HFFc6 (cell line): Measurements from ENCODE around the gene WARS2. TPM values are rescaled to one million over a fixed set of nuclear protein-coding genes. Genes with fewer than 3 reads are reported as not detected.

ENCODE experiments used
- DNase-seq: peaks from one replicate; pipeline ENCODE4 v3.0.0-alpha.2; 2018
- H3K27ac Mint-ChIP-seq: 2 replicates; pipeline ENCODE4 v1.8.0; 2020; ENCODE audit warnings: mild to moderate bottlenecking, mixed read lengths
- H3K27me3 Mint-ChIP-seq: 2 replicates; pipeline ENCODE4 v1.8.0; 2021; ENCODE audit warnings: mild to moderate bottlenecking, moderate library complexity, mixed read lengths; ENCODE audit not compliant: insufficient read depth
- H3K36me3 Mint-ChIP-seq: 2 replicates; pipeline ENCODE4 v1.8.0; 2021; ENCODE audit warnings: low read depth, mixed read lengths
- H3K4me1 Mint-ChIP-seq: 2 replicates; pipeline ENCODE4 v1.8.0; 2020; ENCODE audit warnings: low read depth, mixed read lengths
- H3K4me3 Mint-ChIP-seq: 2 replicates; pipeline ENCODE4 v1.8.0; 2020; ENCODE audit warnings: mild to moderate bottlenecking, moderate library complexity, mixed read lengths
- H3K9me3 Mint-ChIP-seq: 2 replicates; pipeline ENCODE4 v1.8.0; 2020; ENCODE audit warnings: mild to moderate bottlenecking, mixed read lengths
- CTCF ChIP-seq: fragments of 200-600 bp; sonication (generic); IDR thresholded peaks from 2 replicates; pipeline ENCODE4 v1.5.0; 2021; ENCODE audit warnings: antibody characterized with exemption, mild to moderate bottlenecking
- total RNA-seq, 6 experiments: library from RNA; stranded (reverse); fragmentation: NEBNext Ultra II Directional; extraction: Animal tissue kit (Norgen Biotek cat#: 25700); gene quantifications; 2 replicates in 1 of 6; 3 replicates in 5 of 6; pipeline ENCODE4 v1.2.3, GENCODE V29; 2021

The WARS2 gene
- total RNA-seq, 6 experiments from 2014 or later, result 10.5 to 14.8 (median 12.9) TPM

DNA sequence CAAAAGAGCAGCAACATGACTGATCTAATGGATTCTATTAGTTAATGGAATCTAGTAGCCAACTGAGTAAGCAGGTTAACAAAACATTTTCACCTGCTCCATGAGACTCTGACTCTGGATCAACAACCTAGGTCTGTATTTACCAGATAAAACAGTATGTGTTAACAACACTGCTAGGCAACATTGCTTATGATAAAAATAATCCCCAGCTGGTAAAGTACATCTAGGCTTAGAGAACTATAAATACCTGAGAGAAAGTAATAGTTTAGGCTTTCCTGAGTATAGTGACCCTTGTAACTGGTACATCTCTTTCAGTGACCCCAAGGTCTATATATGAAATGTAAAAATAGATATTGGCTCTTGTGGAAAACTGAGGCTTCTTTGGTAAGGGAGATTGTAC, 78.8 kb downstream of the WARS2 start:
- DNase-seq, result no peak
- TF ChIP-seq CTCF, result no peak
- Mint-ChIP-seq H3K4me3 (no peak overlapping the region), H3K27me3 (no peaks in the 10 kb centered on the region), H3K27ac (no peak overlapping the region), H3K9me3 (no peaks in the 10 kb centered on the region), H3K36me3 (peaks cover 7% of the 10 kb centered on the region; the same call in 1 of the 2 replicates), H3K4me1 (no peaks in the 10 kb centered on the region)

- no peak overlapping the region for H3K4me3 Mint-ChIP-seq
- TF ChIP-seq CTCF, result no peak
- H3K27ac Mint-ChIP-seq, result no peak overlapping the region
- H3K4me1 Mint-ChIP-seq, result no peaks in the 10 kb centered on the region
- DNase-seq, result no peak
- peaks cover 2% of the 10 kb centered on the region; the same call in 1 of the 2 replicates for H3K27me3 Mint-ChIP-seq
- no peaks in the 10 kb centered on the region for H3K9me3 Mint-ChIP-seq
- no peaks in the 10 kb centered on the region for H3K36me3 Mint-ChIP-seq
These were observed 84.9 kb downstream of the WARS2 start for GRCh38 chr1:119055568-119055967.

DNA sequence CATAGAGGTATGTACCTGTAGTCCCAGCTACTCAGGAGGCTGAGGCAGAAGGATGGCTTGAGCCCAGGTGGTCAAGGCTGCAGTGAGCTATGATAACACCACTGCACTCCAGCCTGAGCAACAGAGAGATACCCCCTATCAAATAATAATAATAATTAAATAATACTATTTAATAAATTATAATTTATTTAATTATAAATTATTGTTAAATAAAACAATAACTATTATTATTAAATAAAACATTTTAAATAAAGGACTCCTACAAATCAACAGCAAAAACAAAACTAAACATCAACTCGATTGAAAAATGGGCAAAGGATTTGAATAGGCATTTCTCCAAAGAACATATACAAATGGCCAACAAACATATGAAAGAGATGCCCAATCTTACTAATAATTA, 86.5 kb downstream of the WARS2 start:
- TF ChIP-seq CTCF, result no peak
- H3K9me3 Mint-ChIP-seq, result no peaks in the 10 kb centered on the region
- H3K27ac Mint-ChIP-seq, result no peak overlapping the region
- H3K36me3 Mint-ChIP-seq, result no peaks in the 10 kb centered on the region
- H3K4me3 Mint-ChIP-seq, result no peak overlapping the region
- no peaks in the 10 kb centered on the region for H3K4me1 Mint-ChIP-seq
- H3K27me3 Mint-ChIP-seq, result peaks cover 2% of the 10 kb centered on the region; the same call in 1 of the 2 replicates
- DNase-seq, result no peak

DNA sequence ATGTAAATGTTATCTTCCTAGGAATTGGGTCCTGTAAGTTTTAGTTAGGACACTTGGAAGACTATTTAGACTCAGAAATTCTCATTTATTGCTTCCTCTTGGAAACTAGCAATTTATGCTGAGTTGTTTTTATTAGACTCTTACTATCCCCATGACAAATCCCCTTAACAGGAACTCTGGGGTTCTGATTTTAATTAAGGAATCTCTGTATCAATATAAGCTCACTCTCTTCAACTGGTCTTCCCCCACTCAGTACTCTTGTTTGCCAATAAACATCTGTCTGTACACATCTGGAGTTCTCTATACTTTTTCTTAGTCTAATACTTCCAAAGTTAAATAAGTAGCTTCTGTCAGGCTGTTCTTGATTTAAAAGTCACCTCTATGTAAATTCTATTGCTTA, 88.2 kb downstream of the WARS2 start:
- H3K36me3 Mint-ChIP-seq, result no peaks in the 10 kb centered on the region
- H3K27me3 Mint-ChIP-seq, result peaks cover 2% of the 10 kb centered on the region; the same call in 1 of the 2 replicates
- H3K9me3 Mint-ChIP-seq, result no peaks in the 10 kb centered on the region
- no peak for DNase-seq
- no peak for TF ChIP-seq CTCF
- no peak overlapping the region for H3K4me3 Mint-ChIP-seq
- H3K27ac Mint-ChIP-seq, result no peak overlapping the region
- peaks cover 8% of the 10 kb centered on the region for H3K4me1 Mint-ChIP-seq

GRCh38 chr1:119048624-119049404, 91.6 kb downstream of the WARS2 start:
- peaks cover 5% of the 10 kb centered on the region; the same call in 1 of the 2 replicates for H3K36me3 Mint-ChIP-seq
- no peak overlapping the region for H3K27ac Mint-ChIP-seq
- H3K4me3 Mint-ChIP-seq, result no peak overlapping the region
- no peaks in the 10 kb centered on the region for H3K9me3 Mint-ChIP-seq
- no peak for TF ChIP-seq CTCF
- peaks cover 26% of the 10 kb centered on the region for H3K4me1 Mint-ChIP-seq
- peaks cover 4% of the 10 kb centered on the region; the same call in 1 of the 2 replicates for H3K27me3 Mint-ChIP-seq
- no peak for DNase-seq
